ENCODE results near the gene LHFPL3. TPM values are rescaled to one million over a fixed set of nuclear protein-coding genes. Genes with fewer than 3 reads are reported as not detected.
"Not testable (repeated sequence)": the region's sequence is repeated elsewhere in the genome, so short reads cannot be mapped to it uniquely, and the experiment has no call there.

LHFPL3 gene
- total RNA-seq, 1 donor from 2014 or later: not detected

DNA sequence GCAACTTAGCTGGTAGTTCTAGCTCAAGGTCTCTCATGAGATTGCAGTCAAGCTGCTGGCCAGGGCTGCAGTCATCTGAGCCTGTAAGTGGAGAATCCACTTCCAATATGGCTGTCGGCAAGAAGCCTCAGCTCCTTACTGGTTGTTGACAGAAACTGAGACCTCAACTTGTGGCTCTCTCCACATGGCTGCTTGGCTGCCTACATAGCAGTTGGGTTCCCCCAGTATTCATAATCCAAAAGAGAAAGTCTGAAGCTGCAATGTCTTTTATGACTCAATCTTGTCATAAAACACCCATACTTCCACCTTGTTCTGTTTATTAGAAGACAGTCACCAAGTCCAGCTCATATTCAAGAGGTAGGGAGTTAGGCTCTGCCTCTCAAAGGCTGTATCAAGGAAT is 350.7 kb downstream of the LHFPL3 start:
- DNase-seq (ENCODE audit: low read depth): no peak
- TF ChIP-seq, protein P1, sequence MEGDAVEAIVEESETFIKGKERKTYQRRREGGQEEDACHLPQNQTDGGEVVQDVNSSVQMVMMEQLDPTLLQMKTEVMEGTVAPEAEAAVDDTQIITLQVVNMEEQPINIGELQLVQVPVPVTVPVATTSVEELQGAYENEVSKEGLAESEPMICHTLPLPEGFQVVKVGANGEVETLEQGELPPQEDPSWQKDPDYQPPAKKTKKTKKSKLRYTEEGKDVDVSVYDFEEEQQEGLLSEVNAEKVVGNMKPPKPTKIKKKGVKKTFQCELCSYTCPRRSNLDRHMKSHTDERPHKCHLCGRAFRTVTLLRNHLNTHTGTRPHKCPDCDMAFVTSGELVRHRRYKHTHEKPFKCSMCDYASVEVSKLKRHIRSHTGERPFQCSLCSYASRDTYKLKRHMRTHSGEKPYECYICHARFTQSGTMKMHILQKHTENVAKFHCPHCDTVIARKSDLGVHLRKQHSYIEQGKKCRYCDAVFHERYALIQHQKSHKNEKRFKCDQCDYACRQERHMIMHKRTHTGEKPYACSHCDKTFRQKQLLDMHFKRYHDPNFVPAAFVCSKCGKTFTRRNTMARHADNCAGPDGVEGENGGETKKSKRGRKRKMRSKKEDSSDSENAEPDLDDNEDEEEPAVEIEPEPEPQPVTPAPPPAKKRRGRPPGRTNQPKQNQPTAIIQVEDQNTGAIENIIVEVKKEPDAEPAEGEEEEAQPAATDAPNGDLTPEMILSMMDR (conservative IDR thresholded peaks at IDR 0.05; ENCODE audit: low read depth, low read length): no peak
- H3K4me3 ChIP-seq (ENCODE audit: low read depth, low read length): no peak overlapping the region

DNA sequence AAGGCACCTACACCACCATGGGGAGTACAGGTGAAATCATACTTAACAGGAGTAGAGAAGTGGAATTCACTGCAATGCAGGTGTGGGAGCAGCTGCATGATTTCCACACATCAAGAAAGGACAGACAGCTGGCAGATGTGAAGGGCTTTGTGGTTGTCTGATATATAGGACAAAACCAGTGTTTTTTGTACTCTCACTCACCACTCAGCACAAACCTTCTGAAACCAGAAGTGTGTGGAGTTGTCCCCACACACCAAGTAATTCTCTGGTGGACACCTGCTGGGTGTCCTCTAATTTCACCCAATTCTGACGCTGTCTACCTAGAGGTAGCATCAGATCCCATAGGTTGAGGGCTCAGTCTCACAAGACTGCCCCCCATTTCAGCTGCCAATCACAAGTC is 357.9 kb downstream of the LHFPL3 start:
- TF ChIP-seq, protein P1 (conservative IDR thresholded peaks at IDR 0.05; ENCODE audit: low read depth, low read length): no peak
- no peak for DNase-seq (ENCODE audit: low read depth)
- H3K4me3 ChIP-seq (ENCODE audit: low read depth, low read length): no peak overlapping the region

DNA sequence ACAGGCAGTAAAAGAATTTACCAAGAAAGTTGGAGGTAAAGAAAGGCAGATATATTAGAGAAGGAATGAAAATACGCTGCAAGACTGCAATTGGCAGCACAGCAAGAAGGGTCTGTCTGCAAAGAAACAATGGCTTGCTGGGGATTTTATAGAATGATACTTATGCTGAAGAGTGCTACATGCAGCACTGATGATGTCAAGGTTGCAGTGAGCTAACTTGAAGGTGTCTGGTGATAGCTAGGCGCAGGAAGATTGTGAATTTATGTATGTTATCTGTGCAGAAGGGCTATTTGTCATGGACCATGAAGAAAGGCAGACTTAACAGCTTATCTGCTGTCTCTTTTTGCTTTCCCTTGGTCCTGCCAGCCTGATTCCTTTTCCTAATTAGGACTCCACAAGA is 366.3 kb downstream of the LHFPL3 start:
- TF ChIP-seq, protein P1 (conservative IDR thresholded peaks at IDR 0.05; ENCODE audit: low read depth, low read length): no peak
- no peak for DNase-seq (ENCODE audit: low read depth)
- no peak overlapping the region for H3K4me3 ChIP-seq (ENCODE audit: low read depth, low read length)

DNA sequence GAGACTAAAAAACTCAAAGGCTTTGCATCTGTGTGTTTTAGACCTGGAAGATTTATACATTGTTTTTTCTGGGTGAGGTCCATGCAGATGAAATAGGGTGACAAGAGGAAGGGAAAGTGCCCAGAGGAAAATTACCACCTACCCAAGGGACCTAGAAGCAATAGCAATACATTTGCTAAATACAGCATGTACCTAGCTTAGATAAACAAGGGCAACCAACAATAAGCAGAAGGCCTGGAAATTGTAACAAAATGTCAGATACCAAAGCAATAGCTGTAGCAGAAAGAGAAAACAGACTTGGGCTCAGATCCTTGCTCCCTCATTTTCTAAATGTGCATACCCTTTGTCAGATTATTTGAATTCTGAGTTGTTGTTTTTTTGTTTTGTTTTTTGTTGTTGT is 367.2 kb downstream of the LHFPL3 start:
- DNase-seq (ENCODE audit: low read depth): no peak
- no peak overlapping the region for H3K4me3 ChIP-seq (ENCODE audit: low read depth, low read length)
- TF ChIP-seq, protein P1 (conservative IDR thresholded peaks at IDR 0.05; ENCODE audit: low read depth, low read length): no peak

DNA sequence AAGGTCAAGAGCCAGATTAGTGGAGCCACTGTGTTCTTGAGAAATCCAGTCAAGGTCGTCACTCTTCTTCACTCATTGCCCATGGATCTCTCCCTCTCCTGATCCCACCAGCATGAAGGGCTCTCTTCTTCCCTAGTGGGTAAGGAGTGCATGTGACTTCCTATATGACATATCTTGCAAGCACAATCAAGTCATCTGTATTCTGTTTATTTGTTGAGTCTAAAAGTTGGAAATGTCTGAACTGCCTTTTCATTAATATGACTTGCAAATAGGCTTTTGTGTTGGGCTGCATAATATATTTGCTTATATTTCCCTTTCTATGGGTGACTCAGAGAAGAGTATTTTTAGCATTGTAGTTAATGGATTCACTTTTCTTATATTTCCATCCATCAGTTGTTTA is 371.9 kb downstream of the LHFPL3 start:
- DNase-seq (ENCODE audit: low read depth): no peak
- no peak overlapping the region for H3K4me3 ChIP-seq (ENCODE audit: low read depth, low read length)
- TF ChIP-seq, protein P1 (conservative IDR thresholded peaks at IDR 0.05; ENCODE audit: low read depth, low read length): no peak

DNA sequence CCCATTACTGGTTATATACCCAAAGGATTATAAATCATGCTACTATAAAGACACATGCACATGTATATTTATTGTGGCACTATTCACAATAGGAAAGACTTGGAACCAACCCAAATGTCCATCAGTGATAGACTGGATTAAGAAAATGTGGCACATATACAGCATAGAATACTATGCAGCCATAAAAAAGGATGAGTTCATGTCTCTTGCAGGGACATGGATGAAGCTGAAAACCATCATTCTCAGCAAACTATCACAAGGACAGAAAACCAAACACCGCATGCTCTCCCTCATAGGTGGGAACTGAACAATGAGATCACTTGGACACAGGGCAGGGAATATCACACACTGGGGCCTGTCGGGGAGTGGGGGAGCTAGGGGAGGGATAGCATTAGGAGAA is 392.6 kb downstream of the LHFPL3 start:
- not testable (repeated sequence) for H3K4me3 ChIP-seq (ENCODE audit: low read depth, low read length); DNase-seq (ENCODE audit: low read depth)

DNA sequence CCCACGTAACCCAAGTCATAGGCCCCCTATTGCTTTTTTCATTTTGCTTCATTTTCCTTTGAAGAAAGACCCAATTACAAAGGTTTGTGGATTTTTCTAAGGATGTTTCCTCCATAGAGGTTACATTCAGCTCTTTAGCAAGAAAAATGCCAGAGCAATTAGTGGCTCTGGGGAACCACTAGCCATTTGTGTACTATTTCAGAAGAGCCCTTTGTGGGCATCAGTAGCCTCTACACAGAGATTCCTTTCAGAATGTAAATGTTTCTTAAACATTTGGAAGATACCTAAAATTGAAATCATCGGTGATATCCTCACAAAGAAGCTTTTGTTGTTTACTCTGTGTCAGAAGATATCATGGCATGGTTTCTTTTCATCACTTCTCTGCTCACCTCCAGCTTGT is 394.6 kb downstream of the LHFPL3 start:
- no peak overlapping the region for H3K4me3 ChIP-seq (ENCODE audit: low read depth, low read length)
- DNase-seq (ENCODE audit: low read depth): no peak
- TF ChIP-seq, protein P1 (conservative IDR thresholded peaks at IDR 0.05; ENCODE audit: low read depth, low read length): no peak

DNA sequence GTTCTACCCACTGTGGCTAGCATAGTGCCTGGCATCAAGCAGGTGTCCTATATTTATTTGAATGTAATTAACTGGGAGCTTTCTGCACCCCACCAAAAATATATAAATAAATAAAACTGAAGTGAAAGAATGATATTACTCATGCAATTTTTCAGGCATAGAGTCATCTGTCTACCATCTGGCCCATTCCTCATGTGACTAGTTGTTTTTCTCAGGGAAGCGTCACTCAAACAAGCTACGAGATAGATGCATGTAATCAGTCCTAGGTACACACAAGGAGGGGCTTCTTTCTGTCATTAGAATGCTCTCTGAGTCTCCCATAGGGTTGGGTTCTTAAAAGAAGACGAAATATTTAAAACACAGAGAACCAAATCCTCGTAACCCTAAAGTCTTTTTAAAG is 430.1 kb downstream of the LHFPL3 start:
- TF ChIP-seq, protein P1 (conservative IDR thresholded peaks at IDR 0.05; ENCODE audit: low read depth, low read length): no peak
- no peak overlapping the region for H3K4me3 ChIP-seq (ENCODE audit: low read depth, low read length)
- DNase-seq (ENCODE audit: low read depth): no peak

Data from epithelial cell of proximal tubule (primary cell).